Measurements from ENCODE around the gene PSTPIP2. TPM values are rescaled to one million over a fixed set of nuclear protein-coding genes. Genes with fewer than 3 reads are reported as not detected.
"Not testable (repeated sequence)": the region's sequence is repeated elsewhere in the genome, so short reads cannot be mapped to it uniquely, and the experiment has no call there.

Gene PSTPIP2
- total RNA-seq, 2 experiments from 2014 or later = 14.3 TPM

DNA sequence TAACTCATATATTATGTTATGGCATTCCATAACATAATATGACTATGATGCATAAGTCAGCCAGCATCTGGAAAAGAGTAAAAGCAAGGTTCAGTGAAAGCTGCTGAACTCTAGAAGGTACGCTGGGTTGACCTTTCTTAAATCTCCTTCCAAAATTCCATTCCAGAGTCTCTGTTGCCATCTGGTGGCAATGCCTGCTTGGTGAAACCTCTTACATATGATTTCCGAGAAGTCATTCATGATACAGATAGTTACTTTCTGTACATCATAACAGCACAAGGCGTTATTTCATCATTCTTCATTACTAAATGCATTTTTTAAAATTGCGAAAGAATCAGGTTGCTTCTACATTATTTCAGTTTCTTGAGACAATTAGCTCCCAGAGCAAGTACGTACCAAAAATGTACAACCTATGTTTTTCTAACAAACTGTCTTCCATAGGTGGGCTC is 97.9 kb downstream of the PSTPIP2 start:
- H3K9me3 Mint-ChIP-seq = no peaks in the 10 kb centered on the region
- H3K4me1 Mint-ChIP-seq (ENCODE audit: low read depth) = peaks cover 14% of the 10 kb centered on the region
- CTCF ChIA-PET = interaction anchor here (0.6 to 6.1 kb wide), 20 partner anchors 10 to 309 kb away, joined by 3 to 53 read pairs (median 4); partner anchors contain the start of gene PSTPIP2
- DNase-seq = peak; percentile 91
- intact Hi-C loops (cut with micrococcal nuclease) = loop anchor here (1.0 to 5.0 kb wide), 13 partner anchors 24 to 697 kb away; partner anchors contain the start of gene SLC14A1
- no peak overlapping the region for H3K4me3 Mint-ChIP-seq
- no peaks in the 10 kb centered on the region for H3K27me3 Mint-ChIP-seq (ENCODE audit: low read depth)
- no peaks in the 10 kb centered on the region for H3K36me3 Mint-ChIP-seq (ENCODE audit: low read depth)
- H3K27ac Mint-ChIP-seq = peak overlapping the region; percentile 78

DNA sequence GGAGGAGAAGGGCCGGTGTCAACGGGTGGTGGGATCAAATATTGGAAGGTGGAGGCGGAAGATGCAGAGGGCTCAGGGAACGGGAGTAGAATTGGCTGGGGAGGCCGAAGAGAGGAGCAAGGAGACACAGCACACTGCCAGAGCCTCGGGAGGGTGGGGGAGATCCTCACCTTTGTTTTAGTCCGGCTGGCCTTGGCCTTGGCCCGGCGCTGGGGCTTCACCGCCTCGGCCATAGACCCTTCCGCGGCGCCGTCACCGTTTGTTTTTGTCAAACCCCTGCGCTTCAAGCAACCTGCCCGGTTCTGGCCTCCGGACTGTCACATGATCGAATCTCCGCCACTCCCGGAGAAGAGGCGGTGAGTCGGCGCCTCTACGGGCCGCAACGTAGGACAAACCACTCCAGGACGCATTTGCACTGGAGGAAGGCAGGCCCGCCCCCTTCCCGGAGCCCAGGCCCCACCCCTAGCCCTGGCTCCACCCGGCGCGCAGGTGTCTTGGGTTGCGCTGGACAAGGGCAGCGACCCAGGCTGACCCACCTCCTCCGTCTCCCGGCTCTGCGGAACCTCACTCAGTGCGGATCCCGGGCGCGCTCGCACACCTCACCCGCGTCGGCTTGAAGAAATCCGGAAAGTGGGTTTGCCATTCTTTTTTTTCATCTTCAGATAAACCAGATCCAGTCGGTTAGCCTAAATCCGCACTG is 104.9 kb downstream of the PSTPIP2 start, which contains the start of gene EPG5:
EPG5 (minus strand) TSS at position 323 of the 700 bp plus-strand sequence; CDS start at position 233, 90 bp downstream.
- peak within 1 kb of the TSS; percentile 97 for H3K4me3 Mint-ChIP-seq
- peaks cover 4% of the 10 kb centered on the region for H3K36me3 Mint-ChIP-seq (ENCODE audit: low read depth)
- peak; percentile 98 for DNase-seq
- intact Hi-C loops (cut with micrococcal nuclease) = loop anchor here (1.0 to 2.0 kb wide), 3 partner anchors 61 to 280 kb away; no protein-coding TSS in a partner anchor
- CTCF ChIA-PET = interaction anchor here (1.0 kb wide), 1 partner anchor 303 kb away, joined by 3 read pairs; no protein-coding TSS in a partner anchor
- H3K27ac Mint-ChIP-seq = peak within 1 kb of the TSS; percentile 86
- H3K27me3 Mint-ChIP-seq (ENCODE audit: low read depth) = no peaks in the 10 kb centered on the region
- no peaks in the 10 kb centered on the region for H3K9me3 Mint-ChIP-seq
- peaks cover 33% of the 10 kb centered on the region for H3K4me1 Mint-ChIP-seq (ENCODE audit: low read depth)

DNA sequence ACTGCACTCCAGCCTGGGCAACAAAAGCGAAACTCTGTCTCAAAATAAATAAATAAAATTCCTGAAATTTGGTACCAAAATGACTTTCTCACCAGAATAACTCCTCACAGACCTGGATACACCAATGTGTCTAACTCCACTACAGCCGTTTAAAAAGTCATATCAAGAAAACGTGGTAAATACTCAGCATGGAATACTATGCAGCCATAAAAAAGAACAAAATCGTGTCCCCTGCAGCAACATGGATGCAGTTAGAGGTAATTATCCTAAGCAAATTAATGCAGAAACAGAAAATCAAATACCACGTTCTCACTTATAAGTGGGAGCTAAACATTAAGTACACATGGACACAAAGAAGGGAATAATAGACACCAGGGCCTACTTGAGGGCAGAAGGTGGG is 107.1 kb downstream of the PSTPIP2 start:
- H3K27me3 Mint-ChIP-seq (ENCODE audit: low read depth); H3K36me3 Mint-ChIP-seq (ENCODE audit: low read depth): not testable (repeated sequence)
- H3K4me1 Mint-ChIP-seq (ENCODE audit: low read depth) = peaks cover 49% of the 10 kb centered on the region

DNA sequence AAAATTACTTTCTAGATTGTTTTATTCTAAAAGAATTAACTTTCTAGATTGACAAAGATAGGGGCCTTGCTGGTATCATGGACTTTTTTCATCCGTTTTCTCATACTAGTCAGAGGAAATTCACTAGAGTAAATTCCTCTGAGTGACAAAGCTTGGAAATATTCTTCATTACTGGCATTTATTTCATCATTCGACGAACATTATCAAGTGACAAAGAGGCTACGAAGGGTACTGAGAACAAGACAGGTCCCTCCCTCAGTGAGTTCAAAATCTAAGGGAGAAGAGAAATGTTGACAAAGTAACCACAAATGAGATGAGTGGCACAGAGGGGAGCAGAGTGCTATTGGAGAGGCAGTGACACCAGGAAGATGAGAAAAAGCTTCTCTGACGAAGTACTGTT is 109.2 kb downstream of the PSTPIP2 start:
- peaks cover 7% of the 10 kb centered on the region for H3K36me3 Mint-ChIP-seq (ENCODE audit: low read depth)
- H3K4me1 Mint-ChIP-seq (ENCODE audit: low read depth) = peaks cover 57% of the 10 kb centered on the region
- H3K27ac Mint-ChIP-seq = peak overlapping the region; percentile 82
- intact Hi-C loops (cut with micrococcal nuclease) = loop anchor here (2.0 kb wide), 2 partner anchors 22 to 110 kb away; partner anchors contain the start of gene PSTPIP2
- CTCF ChIA-PET = interaction anchor here (0.8 to 2.0 kb wide), 6 partner anchors 11 to 240 kb away, joined by 3 to 7 read pairs (median 4); no protein-coding TSS in a partner anchor
- peak; percentile 32 for DNase-seq
- no peaks in the 10 kb centered on the region for H3K27me3 Mint-ChIP-seq (ENCODE audit: low read depth)
- H3K9me3 Mint-ChIP-seq = no peaks in the 10 kb centered on the region
- H3K4me3 Mint-ChIP-seq = peak overlapping the region; percentile 0

More for the DNA sequence above, 107.1 kb downstream of the PSTPIP2 start:
- intact Hi-C loops (cut with micrococcal nuclease); DNase-seq; H3K27ac Mint-ChIP-seq; H3K9me3 Mint-ChIP-seq: not testable (repeated sequence)
- H3K4me3 Mint-ChIP-seq = peak overlapping the region; percentile 42
- CTCF ChIA-PET = interaction anchor here (0.7 kb wide), 1 partner anchor 9 kb away, joined by 3 read pairs; no protein-coding TSS in a partner anchor

DNA sequence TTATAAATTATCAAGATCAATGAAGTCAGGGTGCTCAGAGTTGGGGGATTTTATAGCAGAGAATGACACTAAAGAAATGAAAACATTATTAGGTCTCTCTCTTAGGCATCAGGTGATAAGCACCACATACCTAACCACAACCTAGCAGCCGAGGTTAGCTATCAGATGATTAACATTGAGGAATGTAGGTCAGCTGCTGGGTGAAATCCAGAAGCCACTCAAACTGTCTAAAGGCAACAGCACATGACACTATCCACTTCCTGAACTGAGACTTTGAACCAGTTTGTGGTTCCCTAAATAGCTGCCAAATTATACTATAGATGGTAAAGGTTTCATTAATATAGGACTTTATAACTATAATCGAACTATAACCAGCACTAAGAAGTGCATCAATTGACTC is 109.6 kb downstream of the PSTPIP2 start:
- peak; percentile 62 for DNase-seq
- CTCF ChIA-PET = interaction anchor here (0.9 to 2.0 kb wide), 6 partner anchors 12 to 240 kb away, joined by 3 to 7 read pairs (median 4); no protein-coding TSS in a partner anchor
- H3K4me1 Mint-ChIP-seq (ENCODE audit: low read depth) = peaks cover 60% of the 10 kb centered on the region
- H3K27ac Mint-ChIP-seq = peak overlapping the region; percentile 82
- intact Hi-C loops (cut with micrococcal nuclease) = loop anchor here (2.0 kb wide), 2 partner anchors 22 to 110 kb away; partner anchors contain the start of gene PSTPIP2
- peaks cover 7% of the 10 kb centered on the region for H3K36me3 Mint-ChIP-seq (ENCODE audit: low read depth)
- no peak overlapping the region for H3K4me3 Mint-ChIP-seq
- H3K27me3 Mint-ChIP-seq (ENCODE audit: low read depth) = no peaks in the 10 kb centered on the region
- no peaks in the 10 kb centered on the region for H3K9me3 Mint-ChIP-seq

DNA sequence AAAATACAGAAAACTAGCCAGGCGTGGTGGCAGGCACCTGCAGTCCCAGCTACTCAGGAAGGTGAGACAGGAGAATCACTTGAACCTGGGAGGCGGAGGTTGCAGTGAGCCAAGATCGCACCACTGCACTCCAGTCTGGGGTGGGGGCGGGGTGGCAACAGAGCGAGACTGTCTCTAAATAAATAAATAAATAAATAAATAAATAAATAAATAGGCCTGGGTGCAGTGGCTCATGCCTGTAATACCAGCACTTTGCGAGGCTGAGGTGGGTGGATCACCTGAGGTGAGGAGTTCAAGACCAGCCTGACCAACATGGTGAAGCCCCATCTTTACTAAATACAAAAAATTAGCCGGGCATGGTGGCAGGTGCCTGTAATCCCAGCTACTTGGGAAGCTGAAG is 112.6 kb downstream of the PSTPIP2 start:
- H3K27ac Mint-ChIP-seq; H3K9me3 Mint-ChIP-seq; H3K27me3 Mint-ChIP-seq (ENCODE audit: low read depth); H3K4me3 Mint-ChIP-seq; intact Hi-C loops (cut with micrococcal nuclease); DNase-seq: not testable (repeated sequence)
- H3K36me3 Mint-ChIP-seq (ENCODE audit: low read depth) = peaks cover 12% of the 10 kb centered on the region
- H3K4me1 Mint-ChIP-seq (ENCODE audit: low read depth) = peaks cover 59% of the 10 kb centered on the region
- CTCF ChIA-PET = interaction anchor here (1.1 to 1.4 kb wide), 2 partner anchors 14 to 114 kb away, joined by 3 to 4 read pairs; no protein-coding TSS in a partner anchor

DNA sequence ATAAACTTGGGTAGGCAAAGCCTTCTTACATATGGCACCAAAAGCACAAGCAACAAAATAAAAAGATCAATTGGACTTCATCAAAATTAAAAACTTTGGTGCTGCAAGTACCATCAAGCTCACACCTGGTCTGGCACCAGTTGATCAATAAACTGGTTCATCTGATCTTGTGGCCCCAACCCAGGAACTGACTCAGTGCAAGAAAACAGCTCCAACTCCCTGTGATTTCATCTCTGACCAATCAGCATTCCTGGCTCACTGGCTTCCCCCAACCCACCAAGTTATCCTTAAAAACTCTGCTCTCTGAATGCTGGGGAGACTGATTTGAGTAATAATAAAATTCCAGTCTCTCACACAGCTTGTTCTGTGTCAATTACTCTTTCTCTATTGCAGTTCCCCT is 113.3 kb downstream of the PSTPIP2 start:
- Mint-ChIP-seq H3K4me3 (no peak overlapping the region), H3K9me3 (no peaks in the 10 kb centered on the region), H3K36me3 (ENCODE audit: low read depth) (peaks cover 17% of the 10 kb centered on the region), H3K27me3 (ENCODE audit: low read depth) (no peaks in the 10 kb centered on the region), H3K27ac (no peak overlapping the region), H3K4me1 (ENCODE audit: low read depth) (peaks cover 62% of the 10 kb centered on the region)
- intact Hi-C loops (cut with micrococcal nuclease) = no loop called here
- CTCF ChIA-PET = interaction anchor here (1.1 to 1.4 kb wide), 2 partner anchors 14 to 115 kb away, joined by 3 to 4 read pairs; no protein-coding TSS in a partner anchor
- DNase-seq = peak; percentile 15

DNA sequence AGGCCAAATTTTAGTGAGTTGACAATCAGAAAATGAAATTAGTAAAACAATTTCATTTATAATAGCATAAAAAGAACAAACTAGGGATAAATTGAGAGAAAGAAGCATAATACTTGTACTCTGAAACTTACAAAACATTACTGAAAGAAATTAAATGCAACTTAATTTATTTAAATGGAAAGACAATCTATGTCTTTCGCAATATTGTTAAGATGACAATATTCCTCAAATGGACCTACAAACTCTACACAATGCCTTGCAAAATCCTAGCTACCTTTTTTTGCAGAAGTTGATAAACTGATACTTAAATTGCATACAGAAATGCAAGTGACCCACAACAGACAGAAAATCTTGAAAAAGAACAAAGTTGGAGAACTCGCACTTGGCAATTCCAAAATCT is 114.0 kb downstream of the PSTPIP2 start:
- H3K4me3 Mint-ChIP-seq = no peak overlapping the region
- H3K27me3 Mint-ChIP-seq (ENCODE audit: low read depth) = no peaks in the 10 kb centered on the region
- H3K27ac Mint-ChIP-seq = no peak overlapping the region
- peaks cover 55% of the 10 kb centered on the region for H3K4me1 Mint-ChIP-seq (ENCODE audit: low read depth)
- CTCF ChIA-PET = interaction anchor here (1.4 kb wide), 1 partner anchor 13 kb away, joined by 4 read pairs; no protein-coding TSS in a partner anchor
- no peaks in the 10 kb centered on the region for H3K9me3 Mint-ChIP-seq
- peaks cover 22% of the 10 kb centered on the region for H3K36me3 Mint-ChIP-seq (ENCODE audit: low read depth)
- DNase-seq = no peak
- intact Hi-C loops (cut with micrococcal nuclease) = no loop called here

DNA sequence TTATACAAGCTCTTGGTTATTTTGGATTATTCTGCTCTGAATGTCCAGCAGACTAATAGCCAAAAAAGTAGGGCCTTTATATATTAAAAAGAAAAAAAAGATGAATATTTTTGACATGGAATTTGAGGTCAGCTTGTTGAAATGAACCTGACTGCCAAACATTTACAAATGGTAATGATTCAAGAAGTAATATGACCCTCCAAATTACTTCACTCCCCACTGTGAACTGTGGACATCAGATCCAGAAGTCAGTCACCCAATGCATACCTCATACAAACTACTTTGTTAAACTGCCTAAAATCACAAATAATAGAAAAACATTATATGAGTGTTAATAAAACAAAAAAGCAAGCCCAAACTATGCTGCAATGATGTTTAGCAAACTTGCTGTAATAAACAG is 115.0 kb downstream of the PSTPIP2 start:
- no peaks in the 10 kb centered on the region for H3K9me3 Mint-ChIP-seq
- no peak for DNase-seq
- H3K4me3 Mint-ChIP-seq = no peak overlapping the region
- H3K27me3 Mint-ChIP-seq (ENCODE audit: low read depth) = no peaks in the 10 kb centered on the region
- H3K4me1 Mint-ChIP-seq (ENCODE audit: low read depth) = peaks cover 47% of the 10 kb centered on the region
- intact Hi-C loops (cut with micrococcal nuclease) = no loop called here
- CTCF ChIA-PET = interaction anchor here (0.7 kb wide), 1 partner anchor 117 kb away, joined by 3 read pairs; no protein-coding TSS in a partner anchor
- no peak overlapping the region for H3K27ac Mint-ChIP-seq
- H3K36me3 Mint-ChIP-seq (ENCODE audit: low read depth) = peaks cover 26% of the 10 kb centered on the region

DNA sequence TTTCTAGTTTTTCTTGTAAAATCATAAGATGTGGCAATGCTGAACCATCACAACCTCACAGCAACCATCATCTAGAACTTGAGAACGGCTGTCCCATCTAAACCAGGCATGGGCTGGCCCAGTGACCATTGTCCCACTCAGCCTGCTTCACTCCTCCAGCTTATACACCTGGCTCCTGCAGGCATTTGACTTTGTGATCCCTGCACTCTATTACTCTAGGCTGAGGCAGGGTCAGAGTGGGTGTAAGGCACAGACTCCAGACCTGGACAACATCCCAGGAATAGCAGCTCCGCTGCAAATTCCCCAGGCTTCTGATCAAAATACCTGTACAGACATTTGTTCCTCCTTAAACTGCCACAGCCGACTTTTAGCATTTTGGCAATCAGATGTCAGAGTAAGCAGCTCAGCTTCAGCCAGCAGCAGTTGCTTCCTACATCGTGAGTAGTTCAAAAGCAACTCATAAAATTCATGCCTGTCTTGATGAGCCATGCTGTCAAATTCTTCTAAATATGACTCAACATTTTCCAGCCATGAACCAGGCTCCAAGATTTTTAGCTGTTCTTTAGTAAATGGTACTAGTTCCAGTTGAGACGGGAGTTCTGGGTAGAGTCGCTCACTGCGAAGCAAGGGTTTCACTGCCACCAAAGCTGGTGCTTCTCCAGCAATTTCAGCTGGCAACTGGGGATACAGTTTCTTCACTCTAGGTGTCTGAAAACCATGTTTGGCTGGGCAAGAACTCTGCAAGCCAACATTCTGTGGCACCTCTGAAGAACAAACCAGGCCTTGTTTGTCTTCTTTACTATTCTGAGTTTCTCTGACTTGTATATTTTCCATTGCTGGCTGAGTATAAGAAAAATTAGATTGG is 117.8 kb downstream of the PSTPIP2 start:
- no peaks in the 10 kb centered on the region for H3K9me3 Mint-ChIP-seq
- peaks cover 32% of the 10 kb centered on the region for H3K4me1 Mint-ChIP-seq (ENCODE audit: low read depth)
- intact Hi-C loops (cut with micrococcal nuclease) = no loop called here
- H3K36me3 Mint-ChIP-seq (ENCODE audit: low read depth) = peaks cover 35% of the 10 kb centered on the region
- CTCF ChIA-PET = interaction anchor here (0.9 kb wide), 1 partner anchor 119 kb away, joined by 3 read pairs; no protein-coding TSS in a partner anchor
- no peak overlapping the region for H3K4me3 Mint-ChIP-seq
- no peak overlapping the region for H3K27ac Mint-ChIP-seq
- no peaks in the 10 kb centered on the region for H3K27me3 Mint-ChIP-seq (ENCODE audit: low read depth)
- DNase-seq = no peak

DNA sequence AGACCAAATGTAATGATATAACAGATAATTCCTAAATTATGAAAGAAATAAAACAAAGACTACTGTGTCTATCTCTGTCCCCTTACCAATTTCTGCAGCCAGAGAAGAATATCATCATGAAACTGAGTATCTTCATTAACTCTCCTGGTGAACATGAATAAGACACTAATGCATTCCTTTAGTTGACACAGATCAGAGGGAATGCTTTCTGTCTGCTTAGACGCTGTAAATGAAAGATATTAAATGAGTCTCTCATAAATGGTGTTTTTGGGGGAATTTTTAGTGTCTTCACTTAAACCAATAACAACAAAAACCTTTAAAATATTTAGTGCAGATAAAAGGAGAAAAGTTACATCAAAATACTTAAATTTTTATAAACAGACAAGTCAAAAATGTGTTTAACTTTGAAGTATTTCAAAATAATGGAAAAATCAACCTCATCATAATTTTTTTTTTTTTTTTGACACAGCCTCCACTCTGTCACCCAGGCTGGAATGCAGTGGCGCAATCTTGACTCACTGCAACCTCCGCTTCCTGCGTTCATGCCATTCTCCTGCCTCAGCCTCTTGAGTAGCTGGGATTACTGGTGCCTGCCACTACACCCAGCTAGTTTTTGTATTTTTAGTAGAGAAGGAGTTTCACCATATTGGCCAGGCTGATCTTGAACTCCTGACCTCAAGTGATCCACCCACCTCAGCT is 120.9 kb downstream of the PSTPIP2 start:
- Mint-ChIP-seq H3K4me3 (no peak overlapping the region), H3K4me1 (ENCODE audit: low read depth) (peaks cover 17% of the 10 kb centered on the region), H3K27me3 (ENCODE audit: low read depth) (no peaks in the 10 kb centered on the region), H3K27ac (no peak overlapping the region), H3K36me3 (ENCODE audit: low read depth) (peaks cover 49% of the 10 kb centered on the region), H3K9me3 (no peaks in the 10 kb centered on the region)
- no peak for DNase-seq
- CTCF ChIA-PET = interaction anchor here (0.7 to 1.2 kb wide), 3 partner anchors 21 to 287 kb away, joined by 3 to 4 read pairs (median 4); no protein-coding TSS in a partner anchor
- intact Hi-C loops (cut with micrococcal nuclease) = no loop called here

Data from activated naive CD4-positive, alpha-beta T cell treated with anti-CD3 and anti-CD28 coated beads for 36 hours (primary cell).